Activated CD8-positive, alpha-beta memory T cell treated with anti-CD3 and anti-CD28 coated beads, Interleukin-2, amount 10 ng/mL, durations not matched to agents 7 days and 5 days (primary cell): ENCODE results near the gene CACNA1E. TPM values are rescaled to one million over a fixed set of nuclear protein-coding genes. Genes with fewer than 3 reads are reported as not detected.

Experiments used
- ATAC-seq: fragments of 150-1000 bp; cut with Tn5 transposase; one replicate; pipeline ENCODE4 v1.10.0; 2021; ENCODE audit warnings: moderate library complexity
- CTCF ChIA-PET: fragments of 350-600 bp; sonication (Branson Sonifier 250); formaldehyde crosslinking; loops from one replicate; lab custom pipeline; 2021; ENCODE audit warnings: antibody characterized with exemption; lab: Charles Lee
- DNase-seq: peaks from one replicate; pipeline ENCODE4 v3.0.0-alpha.2; 2020
- H3K27ac Mint-ChIP-seq: one replicate; pipeline ENCODE4 v1.8.0; 2021; ENCODE audit warnings: mild to moderate bottlenecking, mixed read lengths
- H3K27me3 Mint-ChIP-seq: one replicate; pipeline ENCODE4 v1.8.0; 2021; ENCODE audit warnings: mixed read lengths
- H3K36me3 Mint-ChIP-seq: one replicate; pipeline ENCODE4 v1.8.0; 2021; ENCODE audit warnings: mild to moderate bottlenecking, mixed read lengths
- H3K4me1 Mint-ChIP-seq: one replicate; pipeline ENCODE4 v1.8.0; 2021; ENCODE audit warnings: mixed read lengths
- H3K4me3 Mint-ChIP-seq: one replicate; pipeline ENCODE4 v1.8.0; 2021; ENCODE audit warnings: mild to moderate bottlenecking, moderate library complexity, mixed read lengths
- H3K9me3 Mint-ChIP-seq: one replicate; pipeline ENCODE4 v1.8.0; 2022; ENCODE audit warnings: low read depth, mixed read lengths
- total RNA-seq, 2 experiments: library from RNA; stranded (reverse); gene quantifications; one replicate each; pipeline ENCODE4 v1.2.3, GENCODE V29; 2021

The CACNA1E gene
- total RNA-seq, 2 experiments from 2014 or later, result not detected

GRCh38 chr1:181490740-181491712 is 7.7 kb downstream of the CACNA1E start:
- no peak for DNase-seq
- no peak overlapping the region for H3K4me3 Mint-ChIP-seq
- H3K36me3 Mint-ChIP-seq, result no peaks in the 10 kb centered on the region
- no peaks in the 10 kb centered on the region for H3K4me1 Mint-ChIP-seq
- H3K9me3 Mint-ChIP-seq, result no peaks in the 10 kb centered on the region
- no peak overlapping the region for H3K27ac Mint-ChIP-seq
- CTCF ChIA-PET, result interaction anchor here (0.6 kb wide), 1 partner anchor 56 kb away, joined by 5 read pairs; no protein-coding TSS in a partner anchor
- no peak for ATAC-seq
- peaks cover 57% of the 10 kb centered on the region for H3K27me3 Mint-ChIP-seq

GRCh38 chr1:181493166-181493565 is 9.8 kb downstream of the CACNA1E start:
- CTCF ChIA-PET, result no interaction called here
- ATAC-seq (no peak), DNase-seq (no peak)
- no peaks in the 10 kb centered on the region for H3K4me1 Mint-ChIP-seq
- H3K36me3 Mint-ChIP-seq, result no peaks in the 10 kb centered on the region
- H3K9me3 Mint-ChIP-seq, result no peaks in the 10 kb centered on the region
- H3K4me3 Mint-ChIP-seq, result no peak overlapping the region
- H3K27ac Mint-ChIP-seq, result no peak overlapping the region
- H3K27me3 Mint-ChIP-seq, result peaks cover 54% of the 10 kb centered on the region

GRCh38 chr1:181493885-181494284 is 10.6 kb downstream of the CACNA1E start:
- CTCF ChIA-PET, result interaction anchor here (0.6 kb wide), 1 partner anchor 77 kb away, joined by 3 read pairs; no protein-coding TSS in a partner anchor
- Mint-ChIP-seq H3K4me3 (no peak overlapping the region), H3K27ac (no peak overlapping the region), H3K4me1 (no peaks in the 10 kb centered on the region), H3K36me3 (no peaks in the 10 kb centered on the region), H3K9me3 (no peaks in the 10 kb centered on the region), H3K27me3 (peaks cover 50% of the 10 kb centered on the region)
- ATAC-seq (no peak), DNase-seq (no peak)

GRCh38 chr1:181496759-181497158 is 13.4 kb downstream of the CACNA1E start:
- Mint-ChIP-seq H3K4me1 (no peaks in the 10 kb centered on the region), H3K4me3 (no peak overlapping the region), H3K36me3 (no peaks in the 10 kb centered on the region), H3K27me3 (peaks cover 49% of the 10 kb centered on the region), H3K27ac (no peak overlapping the region), H3K9me3 (no peaks in the 10 kb centered on the region)
- CTCF ChIA-PET, result no interaction called here
- ATAC-seq (no peak), DNase-seq (no peak)

- no peaks in the 10 kb centered on the region for H3K36me3 Mint-ChIP-seq
- no peak overlapping the region for H3K4me3 Mint-ChIP-seq
- peaks cover 48% of the 10 kb centered on the region for H3K27me3 Mint-ChIP-seq
- ATAC-seq (no peak), DNase-seq (no peak)
- no peaks in the 10 kb centered on the region for H3K4me1 Mint-ChIP-seq
- CTCF ChIA-PET, result interaction anchor here (1.2 kb wide), 1 partner anchor 8 kb away, joined by 3 read pairs; no protein-coding TSS in a partner anchor
- no peaks in the 10 kb centered on the region for H3K9me3 Mint-ChIP-seq
- no peak overlapping the region for H3K27ac Mint-ChIP-seq
Observed at GRCh38 chr1:181497870-181498269, 14.6 kb downstream of the CACNA1E start.

GRCh38 chr1:181499825-181500224 is 16.5 kb downstream of the CACNA1E start:
- CTCF ChIA-PET, result no interaction called here
- peaks cover 5% of the 10 kb centered on the region for H3K4me1 Mint-ChIP-seq
- no peak for DNase-seq
- no peak for ATAC-seq
- no peaks in the 10 kb centered on the region for H3K9me3 Mint-ChIP-seq
- H3K4me3 Mint-ChIP-seq, result no peak overlapping the region
- no peak overlapping the region for H3K27ac Mint-ChIP-seq
- H3K36me3 Mint-ChIP-seq, result no peaks in the 10 kb centered on the region
- H3K27me3 Mint-ChIP-seq, result peaks cover 42% of the 10 kb centered on the region

- ATAC-seq (no peak), DNase-seq (no peak)
- no peak overlapping the region for H3K27ac Mint-ChIP-seq
- no peaks in the 10 kb centered on the region for H3K9me3 Mint-ChIP-seq
- H3K27me3 Mint-ChIP-seq, result peaks cover 42% of the 10 kb centered on the region
- H3K36me3 Mint-ChIP-seq, result no peaks in the 10 kb centered on the region
- peaks cover 9% of the 10 kb centered on the region for H3K4me1 Mint-ChIP-seq
- no peak overlapping the region for H3K4me3 Mint-ChIP-seq
- CTCF ChIA-PET, result no interaction called here
Observed at GRCh38 chr1:181500636-181501035, 17.3 kb downstream of the CACNA1E start.

- no peak overlapping the region for H3K27ac Mint-ChIP-seq
- no peak for DNase-seq
Observed at GRCh38 chr1:181501612-181502011, 18.3 kb downstream of the CACNA1E start.

GRCh38 chr1:181503171-181503810 is 20.0 kb downstream of the CACNA1E start:
- DNase-seq (no peak), ATAC-seq (no peak)
- no peak overlapping the region for H3K4me3 Mint-ChIP-seq
- H3K27me3 Mint-ChIP-seq, result peaks cover 24% of the 10 kb centered on the region
- H3K36me3 Mint-ChIP-seq, result no peaks in the 10 kb centered on the region
- no peak overlapping the region for H3K27ac Mint-ChIP-seq
- peaks cover 9% of the 10 kb centered on the region for H3K4me1 Mint-ChIP-seq
- CTCF ChIA-PET, result no interaction called here
- H3K9me3 Mint-ChIP-seq, result no peaks in the 10 kb centered on the region

More at GRCh38 chr1:181501612-181502011, 18.3 kb downstream of the CACNA1E start:
- ATAC-seq, result no peak
- no peaks in the 10 kb centered on the region for H3K36me3 Mint-ChIP-seq
- no peaks in the 10 kb centered on the region for H3K9me3 Mint-ChIP-seq
- CTCF ChIA-PET, result no interaction called here
- H3K4me1 Mint-ChIP-seq, result peaks cover 9% of the 10 kb centered on the region
- no peak overlapping the region for H3K4me3 Mint-ChIP-seq
- H3K27me3 Mint-ChIP-seq, result peaks cover 37% of the 10 kb centered on the region

GRCh38 chr1:181504399-181504842 is 21.1 kb downstream of the CACNA1E start:
- Mint-ChIP-seq H3K4me3 (no peak overlapping the region), H3K9me3 (no peaks in the 10 kb centered on the region), H3K36me3 (no peaks in the 10 kb centered on the region), H3K27me3 (peaks cover 21% of the 10 kb centered on the region), H3K4me1 (peaks cover 9% of the 10 kb centered on the region), H3K27ac (no peak overlapping the region)
- no peak for DNase-seq
- ATAC-seq, result peak; percentile 39
- CTCF ChIA-PET, result no interaction called here

GRCh38 chr1:181506563-181507353 is 23.4 kb downstream of the CACNA1E start:
- Mint-ChIP-seq H3K36me3 (no peaks in the 10 kb centered on the region), H3K27ac (no peak overlapping the region)
- CTCF ChIA-PET, result interaction anchor here (1.1 kb wide), 1 partner anchor 9 kb away, joined by 3 read pairs; no protein-coding TSS in a partner anchor

GRCh38 chr1:181508486-181509165 is 25.3 kb downstream of the CACNA1E start:
- H3K36me3 Mint-ChIP-seq, result no peaks in the 10 kb centered on the region
- H3K27ac Mint-ChIP-seq, result no peak overlapping the region
- H3K4me1 Mint-ChIP-seq, result peaks cover 9% of the 10 kb centered on the region
- H3K9me3 Mint-ChIP-seq, result no peaks in the 10 kb centered on the region
- DNase-seq (no peak), ATAC-seq (no peak)
- H3K4me3 Mint-ChIP-seq, result no peak overlapping the region
- peaks cover 4% of the 10 kb centered on the region for H3K27me3 Mint-ChIP-seq
- CTCF ChIA-PET, result no interaction called here

More at GRCh38 chr1:181506563-181507353, 23.4 kb downstream of the CACNA1E start:
- Mint-ChIP-seq H3K27me3 (peaks cover 4% of the 10 kb centered on the region), H3K4me1 (peaks cover 9% of the 10 kb centered on the region), H3K9me3 (no peaks in the 10 kb centered on the region), H3K4me3 (no peak overlapping the region)
- ATAC-seq (no peak), DNase-seq (no peak)
